CD14-positive monocyte (primary cell): ENCODE measurements around the gene NTSR2. TPM values are rescaled to one million over a fixed set of nuclear protein-coding genes. Genes with fewer than 3 reads are reported as not detected.

Experiments
- DNase-seq, 3 donors: peaks; one replicate each; pipeline ENCODE4 v3.0.0-alpha.2; 2011 to 2022
- H2AFZ ChIP-seq: 2 replicates; pipeline ENCODE4 v1.6.0; 2012; ENCODE audit warnings: mild to moderate bottlenecking, low read depth, low read length, inconsistent platforms; ENCODE audit not compliant: insufficient read depth, poor library complexity, severe bottlenecking
- H3K27ac ChIP-seq, 2 donors: 1 replicate in 1 of 2; 2 replicates in 1 of 2; pipeline ENCODE4 v1.5.1; 2012 to 2013; ENCODE audit warnings: low read length in 2 of 2, control low read depth in 1 of 2, inconsistent platforms in 1 of 2, low read depth in 1 of 2, mild to moderate bottlenecking in 1 of 2
- H3K27me3 ChIP-seq, 2 donors: one replicate each; pipeline versions ENCODE4 v1.6.0 to v1.6.1; 2011 to 2013; ENCODE audit warnings: low read length in 2 of 2; ENCODE audit not compliant: control insufficient read depth in 2 of 2, insufficient read depth in 2 of 2
- H3K36me3 ChIP-seq, 2 donors: replicated peaks in 1 of 2; 1 replicate in 1 of 2; 2 replicates in 1 of 2; pipeline versions ENCODE4 v1.5.1 to v1.6.1; 2012 to 2013; ENCODE audit warnings: low read length in 2 of 2, control low read depth in 1 of 2, inconsistent platforms in 1 of 2, mild to moderate bottlenecking in 1 of 2; ENCODE audit not compliant: insufficient read depth in 2 of 2, control insufficient read depth in 1 of 2
- H3K4me1 ChIP-seq, 2 donors: 1 replicate in 1 of 2; 2 replicates in 1 of 2; pipeline versions ENCODE4 v1.5.1 to v1.6.1; 2012 to 2013; ENCODE audit warnings: low read length in 2 of 2, control low read depth in 1 of 2, inconsistent platforms in 1 of 2, mild to moderate bottlenecking in 1 of 2, moderate library complexity in 1 of 2; ENCODE audit not compliant: insufficient read depth in 2 of 2, control insufficient read depth in 1 of 2
- H3K4me2 ChIP-seq: replicated peaks from 2 replicates; pipeline ENCODE3; 2012; ENCODE audit warnings: low read length, moderate library complexity, mild to moderate bottlenecking; ENCODE audit not compliant: poor library complexity, severe bottlenecking; ENCODE audit errors: extremely low read depth
- H3K4me3 ChIP-seq, 3 experiments: fragments of 200-600 bp in 1 of 3; sonication (generic) in 1 of 3; replicated peaks in 1 of 3; 1 replicate in 2 of 3; 2 replicates in 1 of 3; pipeline ENCODE4 v1.5.1; 2011 to 2013; ENCODE audit warnings: low read length in 3 of 3, mild to moderate bottlenecking in 3 of 3, control low read depth in 2 of 3, low read depth in 2 of 3, inconsistent platforms in 1 of 3, moderate library complexity in 1 of 3
- H3K79me2 ChIP-seq: 2 replicates; pipeline ENCODE4 v1.6.0; 2012; ENCODE audit warnings: mild to moderate bottlenecking, control low read depth, inconsistent platforms, low read length, moderate library complexity; ENCODE audit not compliant: insufficient read depth
- H3K9ac ChIP-seq: 2 replicates; pipeline ENCODE4 v1.6.0; 2017; ENCODE audit warnings: low read length, mild to moderate bottlenecking; ENCODE audit not compliant: insufficient read depth, poor library complexity, severe bottlenecking
- H3K9me3 ChIP-seq, 2 donors: replicated peaks in 1 of 2; 1 replicate in 1 of 2; 2 replicates in 1 of 2; pipeline versions ENCODE4 v1.5.1 to v1.6.1; 2012 to 2013; ENCODE audit warnings: low read length in 2 of 2, control low read depth in 1 of 2; ENCODE audit not compliant: control insufficient read depth in 1 of 2, insufficient read depth in 1 of 2
- H4K20me1 ChIP-seq: 2 replicates; pipeline ENCODE4 v1.6.0; 2012; ENCODE audit warnings: mild to moderate bottlenecking, low read length, control low read depth, moderate library complexity; ENCODE audit not compliant: insufficient read depth
- H3K27ac Mint-ChIP-seq, 7 donors: one replicate each; pipeline ENCODE4 v1.8.0; 2020; ENCODE audit warnings: mild to moderate bottlenecking in 7 of 7, mixed read lengths in 7 of 7, moderate library complexity in 6 of 7, inconsistent platforms in 2 of 7
- H3K27me3 Mint-ChIP-seq, 3 donors: one replicate each; pipeline ENCODE4 v1.8.0; 2021 to 2022; ENCODE audit warnings: low read depth in 3 of 3, mild to moderate bottlenecking in 3 of 3, mixed read lengths in 3 of 3, moderate library complexity in 3 of 3, inconsistent platforms in 1 of 3
- H3K36me3 Mint-ChIP-seq, 2 donors: one replicate each; pipeline ENCODE4 v1.8.0; 2020; ENCODE audit warnings: mixed read lengths in 2 of 2, inconsistent platforms in 1 of 2, mild to moderate bottlenecking in 1 of 2
- H3K4me1 Mint-ChIP-seq: one replicate; pipeline ENCODE4 v1.8.0; 2020; ENCODE audit warnings: mild to moderate bottlenecking, mixed read lengths
- H3K4me3 Mint-ChIP-seq, 2 donors: one replicate each; pipeline ENCODE4 v1.8.0; 2020; ENCODE audit warnings: mild to moderate bottlenecking in 2 of 2, mixed read lengths in 2 of 2, moderate library complexity in 1 of 2
- H3K9me3 Mint-ChIP-seq, 7 donors: one replicate each; pipeline ENCODE4 v1.8.0; 2020 to 2022; ENCODE audit warnings: mixed read lengths in 7 of 7, mild to moderate bottlenecking in 6 of 7, moderate library complexity in 6 of 7, inconsistent platforms in 2 of 7
- WGBS: methylation state at CpG from one replicate; pipeline ENCODE4 v1.1.5; 2013; ENCODE audit warnings: missing lambda C conversion rate; ENCODE audit not compliant: insufficient coverage; 5-methylcytosine and 5-hydroxymethylcytosine counted together
- intact Hi-C, 2 donors: fragments of 100-400 bp; cut with micrococcal nuclease; formaldehyde crosslinking; loops; one replicate each; pipeline versions ENCODE4 v1.15.0 to v1.15.1; 2023
- polyA plus RNA-seq, 3 donors: library from polyadenylated mRNA; depleted of rRNA in 1 of 3; unstranded in 2 of 3; stranded (reverse) in 1 of 3; fragments of 300-500 nt in 2 of 3; fragments of >200 nt in 1 of 3; fragmentation: Illumina TruSeq in 2 of 3; gene quantifications; 1 replicate in 2 of 3; 2 replicates in 1 of 3; pipeline ENCODE4 v1.2.3, GENCODE V29; 2012 to 2021
- TF ChIP-seq, protein P1 (sequence below): fragments of 200-600 bp; IDR thresholded peaks from one replicate; pipeline ENCODE4 v1.8.0; 2022; ENCODE audit warnings: antibody characterized with exemption, mild to moderate bottlenecking

The NTSR2 gene
- polyA plus RNA-seq, 3 donors, result not detected

DNA sequence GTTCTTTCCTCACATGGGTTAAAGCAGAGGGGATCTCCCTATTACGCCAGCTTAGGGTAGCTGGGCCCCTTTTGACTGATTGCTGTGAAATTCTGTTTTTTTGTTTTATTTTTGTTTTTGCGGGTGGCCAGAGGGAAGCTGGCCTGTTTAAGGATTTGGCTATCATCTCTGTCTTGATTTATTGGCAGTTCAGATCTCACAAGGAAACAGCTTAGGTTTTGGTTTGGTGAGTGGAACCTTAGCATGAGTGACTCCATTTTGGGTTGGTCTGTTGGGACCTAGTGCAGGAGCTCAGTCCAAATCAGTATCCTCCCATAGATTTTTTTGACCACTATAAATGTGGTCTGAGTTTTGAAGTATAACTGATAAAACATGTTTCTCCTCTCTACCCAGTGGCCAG is 25.6 kb upstream of the NTSR2 start:
- peaks cover 0 to 3% of the 10 kb centered on the region in 2 donors for H3K36me3 Mint-ChIP-seq
- intact Hi-C loops, result no loop called here
- 48% methylated on average over 2 of the region's 2 CpGs for WGBS

DNA sequence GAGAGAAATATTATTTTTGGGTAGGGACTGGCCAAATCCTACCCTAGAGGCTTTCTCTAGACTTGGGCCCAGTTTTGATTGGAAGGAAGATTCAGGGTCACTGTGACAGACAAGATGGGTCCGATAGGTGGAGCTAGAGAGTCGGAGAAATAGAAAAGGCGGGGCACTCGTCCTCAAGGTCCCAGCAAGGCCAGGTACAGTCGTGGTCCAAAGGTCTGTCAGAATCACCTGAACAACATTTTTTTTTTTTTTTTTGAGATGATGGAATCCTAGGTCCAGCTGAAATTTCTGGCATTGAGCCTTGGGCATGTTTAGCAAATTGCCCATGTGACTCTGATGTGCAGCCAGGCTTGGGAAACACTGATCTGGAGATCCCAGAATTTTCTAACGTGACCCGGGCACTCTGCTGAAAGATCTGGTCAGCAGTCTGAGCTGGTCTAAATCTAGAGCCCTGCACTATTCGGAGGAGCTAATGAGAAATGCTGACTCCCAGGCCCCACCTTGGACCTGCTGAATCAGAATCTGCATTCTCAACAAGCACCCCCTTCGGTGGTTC is 23.0 kb upstream of the NTSR2 start:
- H3K79me2 ChIP-seq, result no peaks in the 10 kb centered on the region
- H3K27ac Mint-ChIP-seq, result no peak overlapping the region
- no peak overlapping the region for H3K9ac ChIP-seq
- no peaks in the 10 kb centered on the region for H3K9me3 Mint-ChIP-seq
- peak; percentile 52 to 70 (median 68) for DNase-seq
- H3K4me1 Mint-ChIP-seq, result peaks cover 58% of the 10 kb centered on the region
- 36% methylated on average over 8 of the region's 9 CpGs for WGBS
- no peak overlapping the region for H3K27ac ChIP-seq
- peaks cover 39 to 42% of the 10 kb centered on the region in 2 donors for H3K4me1 ChIP-seq
- no peaks in the 10 kb centered on the region for H4K20me1 ChIP-seq
- H3K36me3 ChIP-seq, result no peaks in the 10 kb centered on the region
- H3K4me3 ChIP-seq, result no peak overlapping the region
- H3K27me3 Mint-ChIP-seq, result peaks cover 2 to 9% (median 8%) of the 10 kb centered on the region in 3 donors
- no peaks in the 10 kb centered on the region for H3K27me3 ChIP-seq
- H3K36me3 Mint-ChIP-seq, result peaks cover 0 to 3% of the 10 kb centered on the region in 2 donors
- H3K4me3 Mint-ChIP-seq, result no peak overlapping the region
- no peak overlapping the region for H3K4me2 ChIP-seq
- TF ChIP-seq, protein P1, sequence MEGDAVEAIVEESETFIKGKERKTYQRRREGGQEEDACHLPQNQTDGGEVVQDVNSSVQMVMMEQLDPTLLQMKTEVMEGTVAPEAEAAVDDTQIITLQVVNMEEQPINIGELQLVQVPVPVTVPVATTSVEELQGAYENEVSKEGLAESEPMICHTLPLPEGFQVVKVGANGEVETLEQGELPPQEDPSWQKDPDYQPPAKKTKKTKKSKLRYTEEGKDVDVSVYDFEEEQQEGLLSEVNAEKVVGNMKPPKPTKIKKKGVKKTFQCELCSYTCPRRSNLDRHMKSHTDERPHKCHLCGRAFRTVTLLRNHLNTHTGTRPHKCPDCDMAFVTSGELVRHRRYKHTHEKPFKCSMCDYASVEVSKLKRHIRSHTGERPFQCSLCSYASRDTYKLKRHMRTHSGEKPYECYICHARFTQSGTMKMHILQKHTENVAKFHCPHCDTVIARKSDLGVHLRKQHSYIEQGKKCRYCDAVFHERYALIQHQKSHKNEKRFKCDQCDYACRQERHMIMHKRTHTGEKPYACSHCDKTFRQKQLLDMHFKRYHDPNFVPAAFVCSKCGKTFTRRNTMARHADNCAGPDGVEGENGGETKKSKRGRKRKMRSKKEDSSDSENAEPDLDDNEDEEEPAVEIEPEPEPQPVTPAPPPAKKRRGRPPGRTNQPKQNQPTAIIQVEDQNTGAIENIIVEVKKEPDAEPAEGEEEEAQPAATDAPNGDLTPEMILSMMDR, result peak; percentile 95
- no peaks in the 10 kb centered on the region for H3K9me3 ChIP-seq
- no peak overlapping the region for H2AFZ ChIP-seq
- intact Hi-C loops, result no loop called here

More for the DNA sequence above, 25.6 kb upstream of the NTSR2 start:
- no peak overlapping the region for H3K27ac Mint-ChIP-seq
- DNase-seq, result peak in 1 of 3 donors; percentile 37
- H3K4me1 Mint-ChIP-seq, result peaks cover 50% of the 10 kb centered on the region
- H3K9me3 ChIP-seq, result no peaks in the 10 kb centered on the region
- H3K4me1 ChIP-seq, result peaks cover 34 to 38% of the 10 kb centered on the region in 2 donors
- H2AFZ ChIP-seq, result no peak overlapping the region
- no peak overlapping the region for H3K9ac ChIP-seq
- H3K27ac ChIP-seq, result no peak overlapping the region
- H3K79me2 ChIP-seq, result no peaks in the 10 kb centered on the region
- H3K4me2 ChIP-seq, result no peak overlapping the region
- no peak overlapping the region for H3K4me3 Mint-ChIP-seq
- H3K36me3 ChIP-seq, result no peaks in the 10 kb centered on the region
- H3K27me3 ChIP-seq, result no peaks in the 10 kb centered on the region
- TF ChIP-seq, protein P1, result no peak
- H4K20me1 ChIP-seq, result no peaks in the 10 kb centered on the region
- peaks cover 2 to 12% (median 8%) of the 10 kb centered on the region in 3 donors for H3K27me3 Mint-ChIP-seq
- no peaks in the 10 kb centered on the region for H3K9me3 Mint-ChIP-seq
- no peak overlapping the region for H3K4me3 ChIP-seq
